ENCODE measurements around the gene TOPBP1.
A peak's percentile ranks its signal among the peaks of the same experiment; 100 is the strongest.
"Not testable (repeated sequence)": the region's sequence is repeated elsewhere in the genome, so short reads cannot be mapped to it uniquely, and the experiment has no call there.

The TOPBP1 gene

GRCh38 chr3:133661454-133662277 lies at the start of gene TOPBP1:
Gene TOPBP1, minus strand, starts transcription at chr3:133661941. Its CDS starts 814 bp downstream, at chr3:133661127.
- peak; percentile 45 for DNase-seq

- no peak for DNase-seq
Observed at GRCh38 chr3:133711013-133711412, 49.3 kb upstream of the TOPBP1 start.

- no peak for DNase-seq
Observed at GRCh38 chr3:133709139-133709750, 47.5 kb upstream of the TOPBP1 start.

GRCh38 chr3:133706033-133706432 lies 44.3 kb upstream of the TOPBP1 start:
- no peak for DNase-seq

GRCh38 chr3:133703915-133704314 lies 42.2 kb upstream of the TOPBP1 start:
- no peak for DNase-seq

- no peak for DNase-seq
Observed at GRCh38 chr3:133701435-133702358, 40.0 kb upstream of the TOPBP1 start.

GRCh38 chr3:133700351-133700750 lies 38.6 kb upstream of the TOPBP1 start:
- no peak for DNase-seq

- DNase-seq = no peak
Observed at GRCh38 chr3:133699903-133700302, 38.2 kb upstream of the TOPBP1 start.

- no peak for DNase-seq
Observed at GRCh38 chr3:133699467-133699866, 37.7 kb upstream of the TOPBP1 start.

- DNase-seq = no peak
Observed at GRCh38 chr3:133697960-133698359, 36.2 kb upstream of the TOPBP1 start.

- DNase-seq = no peak
Observed at GRCh38 chr3:133695560-133696171, 33.9 kb upstream of the TOPBP1 start.

GRCh38 chr3:133694288-133695268 lies 32.8 kb upstream of the TOPBP1 start:
- no peak for DNase-seq

- DNase-seq = no peak
Observed at GRCh38 chr3:133693821-133694220, 32.1 kb upstream of the TOPBP1 start.

- no peak for DNase-seq
Observed at GRCh38 chr3:133692759-133693158, 31.0 kb upstream of the TOPBP1 start.

GRCh38 chr3:133691273-133692107 lies 29.7 kb upstream of the TOPBP1 start:
- no peak for DNase-seq

GRCh38 chr3:133677993-133678392 lies 16.3 kb upstream of the TOPBP1 start:
- not testable (repeated sequence) for DNase-seq

GRCh38 chr3:133676336-133677118 lies 14.8 kb upstream of the TOPBP1 start:
- no peak for DNase-seq

- no peak for DNase-seq
Observed at GRCh38 chr3:133675631-133676335, 14.0 kb upstream of the TOPBP1 start.

GRCh38 chr3:133674290-133674919 lies 12.7 kb upstream of the TOPBP1 start:
- no peak for DNase-seq

Measured in NCI-H748 treated with DMSO at 0.1 percent for 48 hours (cell line).